Uterus (tissue), 4 donors: Measurements from ENCODE around the gene ZRANB3. TPM values are rescaled to one million over a fixed set of nuclear protein-coding genes. Genes with fewer than 3 reads are reported as not detected.

Experiments used
- DNase-seq, 2 donors: peaks; one replicate each; pipeline ENCODE4 v3.0.0-alpha.2; 2019 to 2020
- H3K27ac ChIP-seq, 2 donors: fragments of 200-600 bp; sonication (generic); 1 replicate in 1 of 2; 2 replicates in 1 of 2; pipeline ENCODE4 v1.5.1; 2016 to 2018
- H3K27me3 ChIP-seq, 2 donors: fragments of 200-600 bp; sonication (generic); one replicate each; pipeline ENCODE4 v1.5.1; 2018 to 2019; ENCODE audit warnings: control low read depth in 1 of 2
- H3K36me3 ChIP-seq, 2 donors: fragments of 200-600 bp; sonication (generic); one replicate each; pipeline ENCODE4 v1.5.1; 2019; ENCODE audit warnings: control low read depth in 1 of 2
- H3K4me1 ChIP-seq, 2 donors: fragments of 200-600 bp; sonication (generic); one replicate each; pipeline ENCODE4 v1.5.1; 2018 to 2019; ENCODE audit warnings: control low read depth in 1 of 2
- H3K4me3 ChIP-seq, 2 donors: fragments of 200-600 bp; sonication (generic); 1 replicate in 1 of 2; 2 replicates in 1 of 2; pipeline ENCODE4 v1.5.1; 2018 to 2019; ENCODE audit warnings: mild to moderate bottlenecking in 1 of 2
- H3K9me3 ChIP-seq, 2 donors: fragments of 200-600 bp; sonication (generic); one replicate each; pipeline ENCODE4 v1.5.1; 2019; ENCODE audit warnings: control low read depth in 1 of 2
- CTCF ChIP-seq, 4 experiments: fragments of 200-600 bp in 2 of 4; fragments of 450-650 bp in 2 of 4; sonication (generic) in 2 of 4; IDR thresholded peaks; one replicate each; pipeline ENCODE4 v1.5.1; 2016 to 2019; ENCODE audit warnings: antibody characterized with exemption in 4 of 4, mild to moderate bottlenecking in 2 of 4, moderate library complexity in 1 of 4
- POLR2A ChIP-seq, 2 donors: fragments of 450-650 bp; IDR thresholded peaks; one replicate each; pipeline ENCODE4 v1.6.1; 2016; ENCODE audit warnings: antibody characterized with exemption in 2 of 2, mild to moderate bottlenecking in 1 of 2, moderate library complexity in 1 of 2
- intact Hi-C: fragments of 100-400 bp; cut with DNase I; formaldehyde crosslinking; loops from one replicate; pipeline ENCODE4 v1.15.1; 2023; ENCODE audit warnings: low total_unique reads
- total RNA-seq, 4 donors: library from RNA; depleted of rRNA in 3 of 4; stranded (reverse); fragments of >200 nt in 3 of 4; gene quantifications; one replicate each; pipeline versions ENCODE4 v1.1.0 to v1.2.4, GENCODE V29; 2014 to 2023
- donor health status: DM: yes; HTN: yes; CAD: no.

Gene ZRANB3
- total RNA-seq, 4 donors from 2014 or later, result 1.8 to 24.3 (median 5.5) TPM

DNA sequence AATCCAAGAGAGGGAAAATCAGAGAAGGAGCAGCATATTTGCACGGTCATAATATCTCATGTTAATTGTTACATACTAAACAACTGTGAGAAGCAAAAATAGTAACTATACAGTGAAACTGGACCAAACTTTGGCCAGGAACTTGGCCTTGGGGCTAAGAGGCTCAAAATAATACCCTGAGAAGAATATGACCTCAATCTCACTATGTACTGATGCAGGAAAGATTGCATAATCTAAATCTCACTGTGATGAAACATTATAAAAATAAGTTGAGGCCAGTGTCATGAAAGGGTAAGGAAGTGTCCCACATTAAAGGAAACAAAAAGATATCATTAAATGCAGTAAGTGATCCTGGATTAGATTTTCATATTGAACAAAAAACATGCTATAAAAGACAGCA lies 36.5 kb downstream of the ZRANB3 start:
- H3K27ac ChIP-seq, result no peak overlapping the region
- H3K36me3 ChIP-seq, result no peaks in the 10 kb centered on the region
- H3K9me3 ChIP-seq, result peaks cover 0 to 9% of the 10 kb centered on the region in 2 donors
- H3K4me1 ChIP-seq, result no peaks in the 10 kb centered on the region
- intact Hi-C loops, result no loop called here
- no peaks in the 10 kb centered on the region for H3K27me3 ChIP-seq
- no peak for DNase-seq
- H3K4me3 ChIP-seq, result no peak overlapping the region
- TF ChIP-seq POLR2A (IDR thresholded peaks at IDR 0.05) (no peak), CTCF (IDR thresholded peaks at IDR 0.05) (no peak)

DNA sequence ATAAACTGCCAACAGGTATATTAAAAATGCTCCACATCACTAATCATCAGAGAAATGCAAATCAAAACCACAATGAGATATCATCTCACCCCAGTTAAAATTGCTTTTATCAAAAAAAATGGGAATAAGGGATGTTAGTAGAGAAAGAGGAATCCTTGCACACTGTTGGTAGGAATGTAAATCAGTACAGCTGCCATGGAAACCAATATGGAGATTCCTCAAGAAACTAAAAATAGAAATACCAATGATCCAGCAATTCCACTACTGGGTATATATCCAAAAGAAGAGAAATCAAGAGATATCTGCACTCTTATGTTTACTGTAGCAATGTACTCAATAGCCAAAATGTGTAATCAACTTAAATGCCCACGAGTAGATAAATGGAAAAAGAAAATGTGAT lies 40.6 kb downstream of the ZRANB3 start:
- no peaks in the 10 kb centered on the region for H3K27me3 ChIP-seq
- H3K36me3 ChIP-seq, result no peaks in the 10 kb centered on the region
- DNase-seq, result no peak
- no peak overlapping the region for H3K27ac ChIP-seq
- TF ChIP-seq CTCF (IDR thresholded peaks at IDR 0.05) (no peak), POLR2A (IDR thresholded peaks at IDR 0.05) (no peak)
- H3K9me3 ChIP-seq, result no peaks in the 10 kb centered on the region
- H3K4me3 ChIP-seq, result no peak overlapping the region
- intact Hi-C loops, result no loop called here
- no peaks in the 10 kb centered on the region for H3K4me1 ChIP-seq

DNA sequence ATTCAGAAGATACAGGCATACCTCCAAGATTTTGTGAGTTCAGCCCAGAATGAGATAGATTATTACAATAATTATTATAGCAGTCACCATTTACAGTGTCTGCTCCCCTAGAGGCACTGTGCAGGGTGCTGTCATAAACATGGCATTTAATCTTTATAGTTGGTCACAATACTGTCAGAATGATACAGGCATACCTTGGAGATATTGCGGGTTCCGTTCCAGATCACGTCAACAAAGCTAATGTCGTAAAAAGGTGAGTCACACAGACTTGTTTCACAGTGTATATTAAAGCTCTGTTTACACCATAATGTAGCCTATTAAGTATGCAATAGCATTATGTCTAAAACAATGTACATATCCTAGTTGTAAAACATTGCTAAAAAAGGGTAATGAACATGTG lies 45.6 kb downstream of the ZRANB3 start:
- no peak for DNase-seq
- intact Hi-C loops, result no loop called here
- Histone ChIP-seq H3K9me3 (no peaks in the 10 kb centered on the region), H3K36me3 (no peaks in the 10 kb centered on the region), H3K4me3 (no peak overlapping the region), H3K27me3 (no peaks in the 10 kb centered on the region), H3K27ac (no peak overlapping the region), H3K4me1 (no peaks in the 10 kb centered on the region)
- no peak for TF ChIP-seq POLR2A (IDR thresholded peaks at IDR 0.05)
- TF ChIP-seq CTCF (IDR thresholded peaks at IDR 0.05), result no peak

DNA sequence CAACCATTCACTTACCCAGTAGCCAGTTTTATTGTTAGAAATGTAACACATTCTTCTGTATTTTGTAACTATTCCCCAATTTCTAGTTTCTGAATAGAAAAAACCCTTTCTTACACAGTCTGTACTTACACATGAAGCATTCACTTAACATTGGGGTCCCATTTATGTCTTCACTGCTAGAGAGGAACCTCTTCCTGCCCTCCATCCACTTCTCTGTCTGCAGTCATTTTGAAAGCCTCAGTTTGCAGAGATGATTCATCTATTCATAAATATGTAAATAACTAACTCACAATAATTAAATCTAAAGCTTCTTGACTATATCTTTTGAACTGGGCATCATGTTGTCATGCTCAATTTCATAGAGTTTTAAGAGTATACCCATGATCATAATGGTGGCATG lies 55.9 kb downstream of the ZRANB3 start:
- Histone ChIP-seq H3K4me3 (no peak overlapping the region), H3K36me3 (no peaks in the 10 kb centered on the region), H3K27me3 (no peaks in the 10 kb centered on the region), H3K27ac (no peak overlapping the region), H3K4me1 (no peaks in the 10 kb centered on the region), H3K9me3 (no peaks in the 10 kb centered on the region)
- DNase-seq, result no peak
- intact Hi-C loops, result no loop called here
- TF ChIP-seq POLR2A (IDR thresholded peaks at IDR 0.05) (no peak), CTCF (IDR thresholded peaks at IDR 0.05) (no peak)

GRCh38 chr2:135473567-135473966 lies 57.5 kb downstream of the ZRANB3 start:
- DNase-seq, result no peak
- H3K36me3 ChIP-seq, result no peaks in the 10 kb centered on the region
- TF ChIP-seq CTCF (IDR thresholded peaks at IDR 0.05) (no peak), POLR2A (IDR thresholded peaks at IDR 0.05) (no peak)
- H3K4me1 ChIP-seq, result no peaks in the 10 kb centered on the region
- H3K4me3 ChIP-seq, result no peak overlapping the region
- no peak overlapping the region for H3K27ac ChIP-seq
- H3K9me3 ChIP-seq, result no peaks in the 10 kb centered on the region
- intact Hi-C loops, result no loop called here
- H3K27me3 ChIP-seq, result no peaks in the 10 kb centered on the region
